Colonic mucosa (tissue), 4 donors: ENCODE measurements around the gene OR10H1. TPM values are rescaled to one million over a fixed set of nuclear protein-coding genes. Genes with fewer than 3 reads are reported as not detected.

ENCODE experiments used
- DNase-seq: peaks from one replicate; pipeline ENCODE4 v3.0.0-alpha.2; 2020
- H3K27ac ChIP-seq: fragments of 200-600 bp; one replicate; pipeline ENCODE4 v1.8.0; 2021
- H3K27me3 ChIP-seq: fragments of 200-600 bp; one replicate; pipeline ENCODE4 v1.8.0; 2021
- H3K36me3 ChIP-seq: fragments of 200-600 bp; one replicate; pipeline ENCODE4 v1.8.0; 2021
- H3K4me1 ChIP-seq: fragments of 200-600 bp; one replicate; pipeline ENCODE4 v1.8.0; 2021; ENCODE audit warnings: mild to moderate bottlenecking
- H3K4me3 ChIP-seq: fragments of 200-600 bp; one replicate; pipeline ENCODE4 v1.8.0; 2021
- H3K9ac ChIP-seq, 2 donors: one replicate each; pipeline ENCODE4 v1.7.0; 2013; ENCODE audit warnings: control low read depth in 2 of 2, low read depth in 2 of 2, low read length in 2 of 2
- H3K9me3 ChIP-seq: fragments of 200-600 bp; one replicate; pipeline ENCODE4 v1.8.0; 2021
- CTCF ChIP-seq: fragments of 200-600 bp; IDR thresholded peaks from one replicate; pipeline ENCODE4 v1.8.0; 2022; ENCODE audit warnings: antibody characterized with exemption, mild to moderate bottlenecking
- intact Hi-C: fragments of 100-400 bp; cut with DNase I; formaldehyde crosslinking; loops from one replicate; pipeline ENCODE4 v1.14.1; 2022
- total RNA-seq, 2 donors: library from RNA; stranded (reverse); fragmentation: NEBNext Ultra II Directional in 1 of 2; extraction: Animal tissue kit (Norgen Biotek cat#: 25700) in 1 of 2; gene quantifications; one replicate each; pipeline ENCODE4 v1.2.1, GENCODE V29; 2021
- donor health status: healthy.
- donor health status: DM: no; HTN: no; CAD: no.
- donor health status: DM: no; HTN: no; CAD: no.

OR10H1 gene
- total RNA-seq, 2 donors from 2014 or later = not detected

GRCh38 chr19:15769586-15769985 lies 45.9 kb downstream of the OR10H1 start:
- H3K4me3 ChIP-seq = no peak overlapping the region
- intact Hi-C loops = no loop called here
- no peak for DNase-seq
- no peaks in the 10 kb centered on the region for H3K27me3 ChIP-seq
- no peak for TF ChIP-seq CTCF
- H3K4me1 ChIP-seq = no peaks in the 10 kb centered on the region
- no peak overlapping the region for H3K27ac ChIP-seq
- H3K9me3 ChIP-seq = no peaks in the 10 kb centered on the region
- H3K36me3 ChIP-seq = no peaks in the 10 kb centered on the region
- no peak overlapping the region for H3K9ac ChIP-seq

- intact Hi-C loops = loop anchor here (5.0 kb wide), 1 partner anchor 133 kb away; no protein-coding TSS in a partner anchor
- peak; percentile 41 for TF ChIP-seq CTCF
- no peaks in the 10 kb centered on the region for H3K9me3 ChIP-seq
- no peaks in the 10 kb centered on the region for H3K4me1 ChIP-seq
- no peak overlapping the region for H3K27ac ChIP-seq
- no peak overlapping the region for H3K4me3 ChIP-seq
- H3K36me3 ChIP-seq = no peaks in the 10 kb centered on the region
- no peak overlapping the region for H3K9ac ChIP-seq
- no peaks in the 10 kb centered on the region for H3K27me3 ChIP-seq
- peak; percentile 26 for DNase-seq
Measured at GRCh38 chr19:15759962-15760565, 55.4 kb downstream of the OR10H1 start.

- H3K9ac ChIP-seq = no peak overlapping the region
- no peak for TF ChIP-seq CTCF
- no peak for DNase-seq
- no peak overlapping the region for H3K4me3 ChIP-seq
- intact Hi-C loops = no loop called here
- H3K27me3 ChIP-seq = no peaks in the 10 kb centered on the region
- no peaks in the 10 kb centered on the region for H3K36me3 ChIP-seq
- H3K4me1 ChIP-seq = no peaks in the 10 kb centered on the region
- H3K9me3 ChIP-seq = no peaks in the 10 kb centered on the region
- H3K27ac ChIP-seq = no peak overlapping the region
Measured at GRCh38 chr19:15758379-15758778, 57.1 kb downstream of the OR10H1 start.

Other genes starting within 250 kb of the OR10H1 start
- not detected for gene CYP4F8, start 200.4 kb downstream of the OR10H1 start, total RNA-seq
- gene CYP4F3, start 174.8 kb downstream of the OR10H1 start, total RNA-seq = 1 to 10 TPM; 7.8 to 8.3 TPM
- gene CYP4F12, start 142.6 kb downstream of the OR10H1 start, total RNA-seq = 10 to 100 TPM; 82.1 to 87.0 TPM
- gene OR10H2, start 87.6 kb downstream of the OR10H1 start, total RNA-seq = not detected
- not detected for gene OR10H3, start 77.7 kb downstream of the OR10H1 start, total RNA-seq
- not detected for gene OR10H5, start 28.0 kb downstream of the OR10H1 start, total RNA-seq
- gene CYP4F2, start 82.4 kb upstream of the OR10H1 start, total RNA-seq = 1 to 10 TPM; 3.9 to 7.0 TPM
- gene CYP4F11, start 118.9 kb upstream of the OR10H1 start, total RNA-seq = 1 to 10 TPM; 6.7 to 8.1 TPM
- gene OR10H4, start 133.3 kb upstream of the OR10H1 start, total RNA-seq = not detected